D721Med (cell line): Measurements from ENCODE around the gene TIMM10.
A peak's percentile ranks its signal among the peaks of the same experiment; 100 is the strongest.

ENCODE experiments used
- DNase-seq: peaks from one replicate; pipeline ENCODE4 v3.0.0; 2011; ENCODE audit warnings: low spot score; ENCODE audit not compliant: insufficient read length
- FAIRE-seq: peaks from 2 replicates; lab custom pipeline; 2011; peaks lifted over from hg19 to GRCh38; lab: Jason Lieb, UNC
- CTCF ChIP-seq: IDR thresholded peaks from 2 replicates; pipeline ENCODE4 v1.5.1; 2012; ENCODE audit warnings: mild to moderate bottlenecking, control low read depth; ENCODE audit not compliant: insufficient read depth; ENCODE audit errors: missing control alignments

TIMM10 gene

GRCh38 chr11:57551941-57552340 is 21.4 kb upstream of the TIMM10 start:
- DNase-seq: no peak
- FAIRE-seq: no peak
- TF ChIP-seq CTCF: no peak

- FAIRE-seq (no peak), DNase-seq (no peak)
- no peak for TF ChIP-seq CTCF
These were observed 19.4 kb upstream of the TIMM10 start for GRCh38 chr11:57549983-57550382.

GRCh38 chr11:57547854-57548377 is 17.4 kb upstream of the TIMM10 start:
- no peak for TF ChIP-seq CTCF
- no peak for DNase-seq
- no peak for FAIRE-seq

- no peak for DNase-seq
- TF ChIP-seq CTCF: no peak
- FAIRE-seq: no peak
These were observed 16.4 kb upstream of the TIMM10 start for GRCh38 chr11:57546869-57547475.

GRCh38 chr11:57546451-57546850 is 15.9 kb upstream of the TIMM10 start:
- DNase-seq: no peak
- no peak for TF ChIP-seq CTCF
- no peak for FAIRE-seq

- DNase-seq (no peak), FAIRE-seq (no peak)
- TF ChIP-seq CTCF: no peak
These were observed 15.3 kb upstream of the TIMM10 start for GRCh38 chr11:57545883-57546282.

- FAIRE-seq: peak; percentile 92
These were observed 14.0 kb upstream of the TIMM10 start for GRCh38 chr11:57544566-57544965.

More at GRCh38 chr11:57544566-57544965, 14.0 kb upstream of the TIMM10 start:
- TF ChIP-seq CTCF: no peak
- peak; percentile 95 for DNase-seq
